ENCODE measurements around the gene CYTH3.
A peak's percentile ranks its signal among the peaks of the same experiment; 100 is the strongest.
"Not testable (repeated sequence)": the region's sequence is repeated elsewhere in the genome, so short reads cannot be mapped to it uniquely, and the experiment has no call there.

Gene CYTH3, protein sequence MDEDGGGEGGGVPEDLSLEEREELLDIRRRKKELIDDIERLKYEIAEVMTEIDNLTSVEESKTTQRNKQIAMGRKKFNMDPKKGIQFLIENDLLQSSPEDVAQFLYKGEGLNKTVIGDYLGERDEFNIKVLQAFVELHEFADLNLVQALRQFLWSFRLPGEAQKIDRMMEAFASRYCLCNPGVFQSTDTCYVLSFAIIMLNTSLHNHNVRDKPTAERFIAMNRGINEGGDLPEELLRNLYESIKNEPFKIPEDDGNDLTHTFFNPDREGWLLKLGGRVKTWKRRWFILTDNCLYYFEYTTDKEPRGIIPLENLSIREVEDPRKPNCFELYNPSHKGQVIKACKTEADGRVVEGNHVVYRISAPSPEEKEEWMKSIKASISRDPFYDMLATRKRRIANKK
- total RNA-seq, result 10.6 to 26.6 (median 17.5) reads per million in 17 experiments

DNA sequence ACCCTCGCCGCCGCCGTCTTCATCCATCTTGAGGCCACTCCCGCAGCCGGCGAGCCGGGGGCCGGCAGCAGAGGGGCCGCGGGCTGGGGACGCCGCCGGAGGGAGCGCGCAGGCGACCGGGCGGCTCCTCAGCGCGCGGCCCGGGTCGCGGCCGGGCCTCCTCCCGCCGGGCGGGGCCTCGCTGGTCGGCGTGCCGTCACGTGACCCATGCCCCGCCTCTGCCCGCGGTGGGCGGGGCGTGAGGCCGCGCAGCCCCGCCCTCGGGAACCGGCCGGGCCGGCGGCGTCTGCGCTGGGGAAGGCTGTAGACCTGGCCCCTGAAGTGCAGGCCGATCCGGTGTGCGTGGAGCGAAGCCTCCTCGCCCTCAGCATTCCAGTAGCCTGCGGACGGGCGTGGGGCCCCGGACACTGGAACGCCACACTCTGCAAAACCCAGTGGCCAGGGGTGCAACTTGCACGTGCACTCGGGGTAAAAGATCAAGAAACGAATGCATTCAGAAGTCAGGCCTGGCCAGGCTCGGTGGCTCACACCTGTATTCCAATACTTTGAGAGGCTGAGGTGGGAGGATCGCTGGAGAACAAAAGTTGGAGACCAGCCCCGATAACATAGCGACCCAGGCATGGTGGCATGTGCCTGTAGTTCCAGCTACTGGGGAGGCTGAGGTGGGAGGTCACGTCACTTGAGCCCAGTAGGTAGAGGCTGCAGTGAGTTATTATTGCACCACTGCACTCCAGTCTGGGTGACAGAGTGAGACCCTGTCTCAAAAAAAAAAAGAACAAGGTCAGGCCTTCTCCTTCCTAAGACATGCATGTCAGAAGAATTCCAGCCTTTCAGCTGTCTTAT is at the start of gene CYTH3:
TSS of gene CYTH3 (minus strand) at position 144 of the 843 bp plus-strand sequence. CDS start at position 27, 117 bp downstream.
- DNase-seq, result peak; percentile 93 to 98 (median 95)

DNA sequence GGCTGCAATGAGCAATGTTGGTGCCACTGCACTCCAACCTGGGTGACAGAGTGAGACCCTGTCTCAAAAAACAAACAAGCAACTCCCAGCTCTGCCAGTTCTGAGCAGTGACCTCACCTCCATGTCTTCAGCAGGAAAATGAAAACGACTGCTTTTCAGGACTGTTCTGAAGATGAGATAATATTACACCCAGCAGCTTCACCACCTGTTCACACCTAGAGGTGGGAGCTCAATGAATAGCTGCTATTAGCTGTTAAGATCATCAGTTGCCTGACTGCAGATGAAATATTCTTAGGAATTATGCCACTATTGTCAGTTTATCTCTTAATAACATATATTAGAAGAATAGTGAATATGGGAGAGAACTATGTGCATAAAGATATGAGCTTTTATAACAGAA is 48.4 kb upstream of the CYTH3 start:
- no peak for DNase-seq

DNA sequence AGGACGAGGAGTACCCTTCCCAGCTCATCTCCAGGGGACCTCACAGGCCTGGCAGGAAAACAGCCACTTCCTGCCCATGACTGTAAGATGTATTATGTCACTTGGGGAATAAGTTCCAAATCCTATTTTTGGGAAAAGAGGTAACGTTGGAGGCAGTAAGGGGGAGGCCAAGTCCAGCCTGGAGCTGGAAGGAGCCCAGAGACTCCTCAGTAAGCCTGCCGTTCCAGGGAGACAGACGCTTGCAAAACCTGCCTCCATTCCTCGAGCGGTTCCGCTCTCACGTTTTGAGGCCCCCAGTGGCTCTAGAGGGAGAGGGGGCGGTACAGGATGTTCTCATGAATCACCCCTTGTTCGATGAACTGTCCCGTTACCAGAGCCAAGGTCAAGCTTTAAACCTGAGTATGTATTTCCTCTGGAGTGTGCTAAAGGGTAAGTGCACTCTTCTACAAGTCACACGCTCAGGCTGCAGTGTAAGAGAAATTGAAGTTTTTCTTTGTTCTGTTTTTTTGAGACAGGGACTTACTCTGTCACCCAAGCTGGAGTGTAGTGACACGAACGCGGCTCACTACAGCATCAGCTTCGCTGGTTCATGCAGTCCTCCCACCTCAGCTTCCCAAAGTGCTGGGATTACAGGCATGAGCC is 45.5 kb upstream of the CYTH3 start:
- DNase-seq, result peak; percentile 41 to 71 (median 55)

DNA sequence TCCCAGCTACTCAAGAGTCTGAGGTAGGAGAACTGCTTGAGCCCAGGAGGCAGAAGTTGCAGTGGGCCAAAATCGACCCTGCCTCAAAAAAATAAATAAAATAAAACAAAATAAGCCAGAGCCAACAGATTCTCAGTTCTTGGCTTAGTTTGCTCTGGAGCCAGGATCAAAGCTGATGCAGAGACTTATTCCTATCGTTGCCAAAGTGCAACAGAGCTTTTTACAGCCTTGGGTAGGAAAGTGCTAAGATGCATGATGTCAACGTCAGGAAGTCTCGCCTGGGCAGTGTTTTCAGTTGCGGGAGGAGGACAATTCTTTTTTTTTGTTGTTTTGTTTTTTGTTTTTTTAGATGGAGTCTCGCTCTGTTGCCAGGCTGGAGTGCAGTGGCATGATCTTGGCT is 43.8 kb upstream of the CYTH3 start:
- DNase-seq, result no peak

DNA sequence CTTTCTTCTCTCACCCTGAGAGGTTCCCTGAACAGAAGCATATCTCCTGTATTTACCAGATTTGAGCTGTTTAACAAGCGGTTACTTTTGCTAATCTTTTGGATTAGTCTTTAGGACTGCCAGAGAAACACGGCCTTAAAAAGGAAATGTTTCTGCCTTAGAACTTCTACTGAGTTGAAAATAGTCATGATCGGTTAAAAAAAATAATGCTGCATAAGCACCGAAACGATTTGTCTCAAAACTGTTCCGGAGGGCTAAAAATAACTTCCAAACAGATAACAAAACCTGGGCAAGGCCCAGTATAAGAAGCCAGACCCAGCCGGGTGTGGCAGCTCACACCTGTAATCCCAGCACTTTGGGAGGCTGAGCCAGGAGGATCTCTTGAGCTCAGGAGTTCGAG is 43.3 kb upstream of the CYTH3 start:
- DNase-seq, result no peak

DNA sequence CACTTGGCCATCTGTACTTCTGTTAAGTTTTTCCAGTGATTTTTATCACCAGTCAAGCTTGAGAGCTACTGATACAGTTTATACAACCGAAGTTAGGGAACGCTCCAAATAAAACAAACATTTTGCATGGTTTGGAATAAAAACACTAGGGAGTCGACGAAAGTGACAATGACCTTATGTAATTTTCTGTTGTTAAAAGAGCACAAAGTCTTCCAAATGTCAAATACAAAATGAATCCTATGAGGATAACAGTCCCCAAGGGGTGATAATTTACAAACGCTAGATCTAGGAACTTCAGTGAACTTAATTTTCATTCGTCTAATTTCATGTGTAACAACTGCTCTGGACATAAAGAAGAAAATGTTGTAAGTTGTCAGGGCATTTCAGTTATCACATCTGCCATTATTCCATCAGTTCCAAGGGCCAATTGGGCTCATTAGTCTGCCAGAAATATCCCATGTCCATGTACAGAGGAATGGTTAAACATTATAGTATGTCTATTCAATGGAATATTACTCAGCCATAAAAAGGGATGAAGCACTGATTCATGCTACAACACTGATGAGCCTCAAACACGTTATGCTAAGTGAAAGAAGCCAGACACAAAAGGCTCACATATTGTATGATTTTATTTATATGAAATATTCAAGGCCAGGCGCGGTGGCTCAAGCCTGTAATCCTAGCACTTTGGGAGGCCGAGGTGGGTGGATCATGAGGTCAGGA is 38.0 kb upstream of the CYTH3 start:
- no peak for DNase-seq

DNA sequence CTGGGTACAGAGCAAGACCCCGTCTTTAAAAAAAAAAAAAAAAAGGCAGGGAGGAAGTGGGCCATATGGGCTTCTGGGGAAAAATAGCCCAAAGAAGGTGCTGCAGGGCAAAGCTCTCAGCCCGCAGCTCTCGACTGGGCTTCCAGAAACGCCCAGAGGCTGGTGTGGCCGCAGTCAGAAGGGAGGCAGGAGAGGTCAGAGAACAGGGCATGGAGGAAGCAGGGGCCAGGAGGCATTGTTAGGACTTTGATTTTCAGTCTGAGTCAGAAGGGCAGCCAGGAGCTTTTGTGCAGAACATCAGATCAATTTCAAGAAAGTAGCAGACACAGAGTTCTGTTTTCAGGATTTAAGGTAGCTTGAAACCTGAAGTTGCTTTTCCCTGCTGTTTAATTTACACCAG is 35.3 kb upstream of the CYTH3 start:
- no peak for DNase-seq

DNA sequence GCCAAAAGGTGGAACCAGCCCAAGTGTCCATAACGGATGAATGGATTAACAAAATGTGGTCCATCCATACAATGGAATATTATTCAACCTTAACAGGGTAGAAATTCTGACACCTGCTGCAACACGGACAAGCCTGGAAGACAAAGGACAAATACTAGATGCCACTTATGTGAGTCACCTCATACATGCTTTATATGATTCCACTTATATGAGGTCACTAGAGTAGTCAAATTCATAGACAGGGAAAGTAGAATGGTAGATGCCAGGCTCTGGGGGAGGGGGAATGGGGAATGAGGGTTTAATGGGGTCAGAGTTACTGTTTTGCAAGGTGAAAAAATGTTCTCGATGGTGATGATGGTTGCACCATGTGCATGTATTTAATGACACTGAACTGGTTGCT is 34.0 kb upstream of the CYTH3 start:
- no peak for DNase-seq

DNA sequence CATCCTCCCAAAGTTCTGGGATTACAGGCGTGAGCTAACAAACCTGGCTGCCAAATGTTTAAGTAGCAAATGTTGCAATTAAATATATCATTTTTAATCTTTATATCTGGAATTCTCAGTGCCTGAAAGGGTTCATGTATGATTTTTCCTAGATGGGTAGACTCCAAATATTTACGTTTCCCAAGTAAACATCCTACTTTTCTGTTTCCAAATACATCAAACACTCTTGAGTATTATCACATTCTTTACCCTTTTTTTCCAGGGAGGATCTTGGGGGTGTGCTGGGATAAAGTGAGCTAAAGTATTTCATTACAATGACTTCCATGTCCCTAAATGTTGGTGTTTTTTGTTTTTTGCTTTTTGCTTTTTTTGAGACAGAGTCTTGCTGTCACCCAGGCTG is 32.9 kb upstream of the CYTH3 start:
- DNase-seq, result no peak

DNA sequence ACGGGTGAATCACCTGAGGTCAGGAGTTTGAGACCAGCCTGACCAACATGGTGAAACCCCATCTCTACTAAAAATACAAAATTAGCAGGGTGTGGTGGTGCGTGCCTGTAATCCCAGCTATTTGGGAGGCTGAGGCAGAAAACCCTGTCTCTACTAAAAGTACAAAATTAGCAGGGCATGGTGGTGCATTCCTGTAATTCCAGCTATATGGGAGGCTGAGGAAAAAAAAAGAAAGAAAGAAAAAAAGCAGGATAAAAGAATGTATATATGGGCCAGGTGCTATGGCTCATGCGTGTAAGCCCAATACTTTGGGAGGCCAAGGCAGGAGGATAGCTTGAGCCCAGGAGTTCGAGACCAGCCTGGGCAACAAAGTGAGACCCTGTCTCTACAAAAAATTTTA is 29.0 kb upstream of the CYTH3 start:
- not testable (repeated sequence) for DNase-seq

DNA sequence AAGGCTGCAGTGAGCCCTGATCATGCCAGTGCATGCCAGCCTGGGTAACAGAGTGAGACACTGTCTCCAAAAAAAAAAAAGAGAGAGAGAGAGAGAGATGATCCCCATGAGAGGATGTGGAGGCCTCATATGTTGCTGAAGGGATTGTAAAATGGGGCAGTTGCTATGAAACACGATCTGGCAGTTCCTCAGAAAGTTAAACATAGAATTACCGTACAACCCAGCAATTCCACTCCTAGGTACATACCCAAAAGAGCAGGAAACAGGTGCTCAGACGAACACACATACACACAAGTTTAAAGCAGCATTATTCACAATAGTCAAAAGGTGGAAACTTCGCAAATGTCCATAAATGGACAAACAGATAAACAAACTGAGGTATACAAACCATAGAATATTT is 27.4 kb upstream of the CYTH3 start:
- DNase-seq, result no peak

DNA sequence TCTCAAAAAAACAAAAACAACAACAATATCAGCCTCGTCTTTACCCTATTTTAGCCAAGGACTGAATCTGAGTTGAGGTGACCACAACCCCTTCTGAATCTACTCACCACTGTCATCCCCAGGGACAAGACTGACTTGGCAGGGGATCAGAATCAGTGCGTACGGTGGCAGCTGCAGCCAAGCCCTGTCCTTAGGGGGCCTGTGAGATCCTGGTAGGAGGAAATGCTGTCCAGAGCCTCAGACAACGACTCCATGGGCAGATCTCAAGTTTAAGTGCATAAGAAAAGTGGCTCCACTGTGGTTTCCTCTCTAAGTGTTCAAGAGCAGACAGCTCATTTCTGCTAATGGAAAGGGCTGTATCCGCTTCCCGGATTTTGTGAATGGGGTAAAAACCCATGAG is 22.4 kb upstream of the CYTH3 start:
- DNase-seq, result no peak

DNA sequence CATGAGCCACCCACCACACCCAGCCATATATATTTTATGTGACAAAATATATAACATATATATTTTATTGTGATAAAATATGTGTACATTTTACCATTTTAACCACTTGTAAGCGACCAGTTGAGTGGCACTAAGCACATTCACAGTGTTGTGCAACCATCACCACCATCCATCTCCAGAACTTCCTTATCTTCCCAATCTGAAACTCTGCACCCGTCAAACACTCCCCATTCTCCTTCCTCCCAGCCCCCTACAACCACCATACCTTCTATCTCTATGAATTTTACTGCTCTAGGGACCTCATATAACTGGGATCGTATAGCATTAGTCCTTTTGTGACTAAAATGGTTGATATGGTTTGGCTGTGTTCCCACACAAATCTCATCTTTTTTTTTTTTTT is 20.8 kb upstream of the CYTH3 start:
- DNase-seq, result peak in 3 of 4 experiments; percentile 25 to 42 (median 32)

DNA sequence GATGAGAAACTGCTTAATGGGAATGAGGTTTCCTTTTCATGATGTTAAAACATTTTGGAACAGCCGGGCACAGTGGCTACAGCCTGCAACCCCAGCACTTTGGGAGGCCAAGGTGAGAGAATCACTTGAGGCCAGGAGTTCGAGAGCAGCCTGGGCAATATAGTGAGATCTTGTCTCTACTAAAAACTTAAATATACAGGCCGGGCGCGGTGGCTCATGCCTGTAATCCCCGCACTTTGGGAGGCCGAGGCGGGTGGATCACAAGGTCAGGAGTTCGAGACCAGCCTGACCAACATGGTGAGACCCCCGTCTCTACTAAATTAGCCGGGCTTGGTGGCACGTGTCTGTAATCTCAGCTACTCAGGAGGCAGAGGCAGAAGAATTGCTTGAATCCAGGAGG is 19.5 kb upstream of the CYTH3 start:
- not testable (repeated sequence) for DNase-seq

DNA sequence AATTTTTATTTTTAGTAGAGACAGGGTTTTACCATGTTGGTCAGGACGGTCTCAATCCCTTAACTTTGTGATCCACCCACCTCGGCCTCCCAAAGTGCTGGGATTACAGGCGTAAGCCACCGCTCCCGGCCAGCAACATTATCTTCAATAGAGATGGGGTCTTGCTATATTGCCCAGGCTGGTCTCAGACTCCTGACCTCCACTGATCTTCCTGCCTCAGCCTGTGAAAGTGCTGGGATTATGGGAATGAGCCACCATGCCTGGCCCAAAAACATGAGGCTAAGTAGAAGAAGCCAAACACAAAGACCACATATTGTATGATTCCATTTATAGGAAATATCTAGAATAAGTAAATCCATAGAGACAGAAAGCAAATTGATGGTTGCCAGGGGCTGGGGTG is 19.1 kb upstream of the CYTH3 start:
- no peak for DNase-seq

DNA sequence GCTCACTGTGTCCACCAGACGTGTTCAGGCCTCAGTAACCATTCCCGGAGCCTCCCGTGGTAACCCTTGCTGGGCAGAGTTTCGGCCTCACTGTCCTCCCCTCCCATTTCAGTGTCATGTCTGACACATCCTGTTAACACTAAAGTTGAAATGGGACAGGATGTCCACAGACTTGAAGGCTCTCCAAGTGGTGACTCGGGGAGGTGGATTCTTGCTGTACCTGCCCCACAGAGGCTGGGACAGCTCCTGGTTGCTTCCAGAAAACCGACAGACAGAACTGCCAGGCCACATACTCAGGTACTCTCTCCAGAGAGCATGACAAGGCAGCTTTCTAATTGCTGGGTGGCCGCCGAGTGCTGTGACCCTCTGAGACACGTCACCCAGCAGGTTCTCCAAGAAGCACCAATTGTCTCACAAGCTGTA is 17.9 kb upstream of the CYTH3 start:
- no peak for DNase-seq

DNA sequence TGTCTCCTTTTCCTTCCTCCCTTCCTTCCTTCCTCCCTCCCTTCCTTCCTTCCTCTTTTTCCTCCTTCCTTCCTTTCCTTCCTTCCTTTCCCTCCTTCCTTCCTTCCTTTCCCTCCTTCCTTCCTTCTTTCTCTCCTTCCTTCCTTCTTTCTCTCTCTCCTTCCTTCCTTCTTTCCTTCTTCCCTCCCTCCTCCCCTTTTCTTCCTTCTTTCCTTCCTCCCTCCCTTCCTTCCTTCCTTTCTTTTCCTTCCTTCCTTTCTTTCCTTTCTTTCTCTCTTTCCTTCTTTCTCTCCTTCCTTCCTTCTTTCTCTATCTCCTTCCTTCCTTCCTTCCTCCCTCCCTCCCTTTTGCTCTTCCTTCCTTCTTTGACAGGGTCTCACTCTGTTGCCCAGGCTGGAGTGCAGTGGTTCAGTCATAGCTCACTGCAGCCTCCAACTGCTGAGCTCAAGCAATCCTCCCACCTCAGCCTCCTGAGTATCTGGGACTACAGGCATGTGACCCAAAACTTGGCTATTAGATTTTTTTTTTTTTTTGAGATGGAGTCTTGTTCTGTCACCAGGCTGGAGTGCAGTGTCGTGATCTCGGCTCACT is 15.9 kb upstream of the CYTH3 start:
- no peak for DNase-seq

DNA sequence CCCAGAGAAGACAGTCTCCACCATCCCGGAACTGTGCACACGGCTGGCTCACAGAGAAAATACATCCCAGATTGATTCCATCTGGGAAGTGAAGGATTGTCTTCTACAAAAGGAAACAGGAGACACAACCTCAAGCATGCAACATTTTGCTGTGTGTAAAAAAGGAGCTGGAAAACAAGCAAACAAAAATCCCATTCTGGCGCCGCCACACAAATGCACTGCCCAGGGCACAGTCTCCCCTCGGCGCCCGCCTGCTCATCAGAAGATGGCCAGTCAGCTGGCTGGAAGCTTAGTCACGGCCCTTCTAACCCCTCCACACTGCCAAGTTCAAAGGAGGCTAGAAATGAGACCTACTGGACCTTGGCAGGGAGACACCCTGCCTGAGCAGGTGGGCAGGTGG is 14.1 kb upstream of the CYTH3 start:
- no peak for DNase-seq

DNA sequence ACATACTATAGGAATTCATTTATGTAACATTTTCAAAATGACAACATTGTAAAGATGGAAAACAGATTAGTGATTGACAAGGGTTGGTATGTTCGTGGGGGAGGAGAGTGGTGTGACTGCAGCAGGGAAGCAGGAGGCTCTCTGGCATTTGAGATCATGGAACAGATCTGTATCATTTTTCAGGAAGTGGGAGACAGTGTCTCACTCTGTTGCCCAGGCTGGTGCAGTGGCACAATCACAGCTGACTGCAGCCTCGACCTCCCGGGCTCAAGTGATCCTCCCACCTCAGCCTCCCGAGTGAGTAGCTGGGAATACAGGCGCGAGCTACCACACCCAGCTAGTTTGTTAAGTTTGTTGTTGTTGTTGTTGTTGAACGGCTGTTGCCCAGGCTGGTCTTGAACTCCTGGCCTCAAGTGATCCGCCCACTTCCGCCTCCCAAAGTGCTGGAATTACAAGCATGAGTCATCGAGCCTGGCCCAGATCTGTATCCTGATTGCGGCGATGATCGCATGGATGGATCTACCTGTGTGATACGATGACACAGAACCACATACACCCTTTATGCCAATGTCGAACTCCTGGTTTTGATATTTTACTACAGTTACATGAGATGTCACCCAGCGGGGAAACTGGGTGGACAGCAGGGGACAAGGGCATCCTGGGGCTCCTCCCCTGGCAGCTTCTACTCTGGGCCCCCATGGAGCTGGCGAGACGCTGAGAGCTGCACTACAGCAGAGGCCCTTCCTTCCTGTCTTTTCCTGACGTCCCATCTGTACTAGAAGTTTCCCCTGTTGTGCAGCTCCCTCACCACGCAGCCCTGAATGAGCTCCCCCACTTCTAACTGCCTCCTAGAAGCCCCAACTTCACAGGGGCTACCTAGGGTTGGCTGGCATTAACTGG is 12.3 kb upstream of the CYTH3 start:
- peak in 2 of 4 experiments; percentile 25 to 39 for DNase-seq

DNA sequence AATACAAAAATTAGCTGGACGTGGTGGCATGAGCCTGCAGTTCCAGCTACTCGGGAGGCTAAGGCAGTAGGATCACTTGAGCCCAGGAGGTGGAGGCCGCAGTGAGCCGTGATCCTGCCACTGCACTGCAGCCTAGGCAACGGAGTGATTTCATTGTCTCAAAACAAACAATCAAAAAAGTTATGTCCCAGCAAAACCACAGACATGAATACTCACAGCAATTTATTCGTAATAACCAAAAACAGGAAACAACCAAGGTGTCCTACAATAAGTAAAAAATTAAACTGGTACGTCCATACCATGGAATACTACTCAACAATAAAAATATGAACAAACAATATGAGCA is 11.6 kb upstream of the CYTH3 start:
- DNase-seq, result peak in 2 of 4 experiments; percentile 8 to 21
